SJCRH30 (cell line): Measurements from ENCODE around the gene HCN2. TPM values are rescaled to one million over a fixed set of nuclear protein-coding genes. Genes with fewer than 3 reads are reported as not detected.

Experiments used
- DNase-seq, 2 experiments: peaks; one replicate each; pipeline ENCODE4 v3.0.0-alpha.2; 2015 to 2020
- H3K27ac ChIP-seq: fragments of 250-450 bp; sonication (Bioruptor Pico); 2 replicates; pipeline ENCODE4 v1.5.1; 2020; ENCODE audit warnings: mild to moderate bottlenecking, moderate library complexity
- H3K27me3 ChIP-seq: fragments of 250-450 bp; sonication (Bioruptor Pico); 2 replicates; pipeline ENCODE4 v1.5.1; 2020; ENCODE audit warnings: mild to moderate bottlenecking, moderate library complexity
- H3K36me3 ChIP-seq: fragments of 250-450 bp; sonication (Bioruptor Pico); 2 replicates; pipeline ENCODE4 v1.5.1; 2020; ENCODE audit warnings: mild to moderate bottlenecking, moderate library complexity
- H3K4me1 ChIP-seq: fragments of 250-450 bp; sonication (Bioruptor Pico); 2 replicates; pipeline ENCODE4 v1.5.1; 2020; ENCODE audit warnings: mild to moderate bottlenecking, moderate library complexity
- H3K4me3 ChIP-seq: fragments of 250-450 bp; sonication (Bioruptor Pico); 2 replicates; pipeline ENCODE4 v1.5.1; 2020; ENCODE audit warnings: mild to moderate bottlenecking, moderate library complexity
- H3K9me3 ChIP-seq: fragments of 250-450 bp; sonication (Bioruptor Pico); replicated peaks from 2 replicates; pipeline ENCODE4 v1.5.1; 2020; ENCODE audit warnings: mild to moderate bottlenecking, moderate library complexity
- total RNA-seq: library from RNA; depleted of rRNA; stranded (reverse); fragments of >200 nt; shearing (Covaris generic); gene quantifications from 2 replicates; pipeline ENCODE4 v1.2.3, GENCODE V29; 2014

The HCN2 gene
- total RNA-seq, 1 experiment from 2014 or later: 0.14 TPM

DNA sequence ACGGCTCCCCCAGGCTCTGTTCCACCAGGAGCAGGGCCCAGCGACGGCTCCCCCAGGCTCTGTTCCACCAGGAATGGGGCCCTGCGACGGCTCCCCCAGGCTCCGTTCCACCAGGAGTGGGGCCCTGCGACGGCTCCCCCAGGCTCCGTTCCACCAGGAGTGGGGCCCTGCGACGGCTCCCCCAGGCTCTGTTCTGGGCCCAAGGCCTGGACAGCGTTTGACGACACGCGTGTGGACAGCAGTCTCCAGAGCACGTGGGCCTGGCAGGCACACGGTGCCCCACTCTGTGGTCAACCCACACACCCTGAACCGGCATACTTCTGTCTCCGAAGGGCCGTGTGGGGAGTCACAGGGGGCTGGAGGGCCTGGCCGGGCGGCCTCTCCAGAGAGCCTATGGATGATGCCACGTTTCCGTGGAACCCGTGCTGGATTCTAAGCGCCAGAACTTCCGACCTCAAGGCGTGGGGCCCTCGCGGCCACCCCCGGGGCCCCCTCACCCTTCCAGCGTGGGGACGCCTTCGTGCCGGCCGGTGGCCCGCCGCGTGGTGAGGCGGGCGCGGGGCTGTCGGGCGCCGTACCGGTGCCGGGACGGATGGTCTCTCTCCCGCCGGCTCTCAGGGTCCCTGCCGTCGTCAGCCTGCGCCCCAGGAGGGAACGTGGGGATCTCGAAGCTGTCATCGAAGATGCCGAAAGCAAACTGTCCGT lies 61.6 kb downstream of the HCN2 start:
- no peak overlapping the region for H3K27ac ChIP-seq
- H3K27me3 ChIP-seq: no peaks in the 10 kb centered on the region
- DNase-seq: no peak
- H3K36me3 ChIP-seq: peaks cover 36% of the 10 kb centered on the region
- H3K9me3 ChIP-seq: no peaks in the 10 kb centered on the region
- no peaks in the 10 kb centered on the region for H3K4me1 ChIP-seq
- no peak overlapping the region for H3K4me3 ChIP-seq

DNA sequence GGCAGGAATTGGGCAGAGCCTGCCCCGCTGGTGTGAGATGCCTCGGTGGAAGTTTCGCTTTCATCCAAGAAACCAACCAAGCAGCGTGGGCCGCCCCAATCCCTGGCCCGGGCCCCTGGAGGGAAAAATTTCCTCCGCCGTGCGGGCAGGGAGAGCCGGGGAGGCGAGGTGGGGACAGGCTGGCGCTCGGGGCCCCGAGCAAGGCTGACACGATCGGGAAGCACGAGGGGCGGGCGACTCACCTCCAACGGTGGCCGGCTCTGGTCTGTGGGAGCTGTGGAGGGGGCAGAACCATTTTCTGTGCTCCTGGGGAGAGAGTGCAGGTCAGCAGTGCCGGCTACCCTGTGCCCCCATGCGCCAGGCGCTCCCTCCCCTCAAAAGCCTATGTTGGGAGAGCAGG lies 62.3 kb downstream of the HCN2 start:
- H3K27ac ChIP-seq: no peak overlapping the region
- H3K9me3 ChIP-seq: no peaks in the 10 kb centered on the region
- H3K4me3 ChIP-seq: no peak overlapping the region
- H3K27me3 ChIP-seq: no peaks in the 10 kb centered on the region
- peaks cover 4% of the 10 kb centered on the region for H3K4me1 ChIP-seq
- no peak for DNase-seq
- peaks cover 35% of the 10 kb centered on the region for H3K36me3 ChIP-seq

- peaks cover 28% of the 10 kb centered on the region; the same call in 1 of the 2 replicates for H3K36me3 ChIP-seq
- H3K4me3 ChIP-seq: no peak overlapping the region
- H3K9me3 ChIP-seq: no peaks in the 10 kb centered on the region
- no peak for DNase-seq
- H3K27ac ChIP-seq: no peak overlapping the region
- peaks cover 10% of the 10 kb centered on the region for H3K4me1 ChIP-seq
- H3K27me3 ChIP-seq: no peaks in the 10 kb centered on the region
Measured at GRCh38 chr19:652467-653389, 63.0 kb downstream of the HCN2 start.

DNA sequence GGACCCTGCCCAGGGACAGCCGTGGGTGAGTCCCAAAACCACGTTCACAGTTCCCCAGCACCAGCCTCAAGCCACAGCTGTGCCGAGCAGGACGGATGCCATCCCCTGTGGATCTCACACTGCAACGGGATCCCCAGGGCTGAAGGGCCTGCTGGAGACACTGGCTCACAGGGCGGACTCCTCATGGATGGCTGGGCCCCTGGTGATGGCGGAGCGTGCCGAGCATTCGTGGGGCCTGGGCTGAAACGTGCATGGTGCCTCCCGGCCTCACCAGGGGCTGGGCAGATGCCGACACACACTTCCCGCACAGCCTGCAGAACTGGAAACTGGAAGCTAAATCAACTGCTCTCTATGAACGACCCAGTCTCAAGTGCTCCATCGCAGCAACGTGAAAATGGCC lies 63.7 kb downstream of the HCN2 start:
- DNase-seq: no peak
- Histone ChIP-seq H3K27ac (no peak overlapping the region), H3K36me3 (peaks cover 27% of the 10 kb centered on the region; the same call in 1 of the 2 replicates), H3K4me3 (no peak overlapping the region), H3K4me1 (peaks cover 10% of the 10 kb centered on the region), H3K9me3 (no peaks in the 10 kb centered on the region), H3K27me3 (no peaks in the 10 kb centered on the region)

- H3K4me3 ChIP-seq: no peak overlapping the region
- peaks cover 15% of the 10 kb centered on the region; the same call in 1 of the 2 replicates for H3K36me3 ChIP-seq
- peaks cover 10% of the 10 kb centered on the region for H3K4me1 ChIP-seq
- no peak overlapping the region for H3K27ac ChIP-seq
- no peak for DNase-seq
- no peaks in the 10 kb centered on the region for H3K27me3 ChIP-seq
- no peaks in the 10 kb centered on the region for H3K9me3 ChIP-seq
Measured at GRCh38 chr19:655691-656090, 66.0 kb downstream of the HCN2 start.

GRCh38 chr19:656751-657559 lies 67.3 kb downstream of the HCN2 start:
- Histone ChIP-seq H3K27ac (no peak overlapping the region), H3K4me1 (peaks cover 10% of the 10 kb centered on the region), H3K36me3 (peaks cover 13% of the 10 kb centered on the region; the same call in 1 of the 2 replicates), H3K27me3 (no peaks in the 10 kb centered on the region), H3K9me3 (no peaks in the 10 kb centered on the region), H3K4me3 (no peak overlapping the region)
- peak; percentile 49 to 52 for DNase-seq

DNA sequence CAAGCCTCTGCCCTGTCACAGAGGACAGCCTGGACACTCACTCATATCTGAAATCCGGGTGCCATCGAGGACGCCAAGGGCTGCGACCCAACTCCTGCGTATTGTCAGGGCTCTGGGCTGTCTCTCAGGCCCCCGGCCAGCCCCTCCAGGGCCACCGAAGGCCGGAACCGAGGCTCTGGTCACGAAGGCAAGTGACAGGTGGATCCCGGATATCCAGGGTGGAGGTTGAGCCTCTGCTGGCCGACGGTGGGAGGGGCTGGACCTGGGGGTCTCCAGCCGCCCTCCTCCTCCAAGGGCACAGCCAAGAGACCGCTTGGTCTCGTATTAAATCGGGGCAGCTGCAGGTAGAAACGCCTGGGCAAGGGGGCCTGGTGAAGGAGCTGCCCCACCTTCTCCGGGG lies 67.9 kb downstream of the HCN2 start:
- DNase-seq: no peak
- Histone ChIP-seq H3K9me3 (no peaks in the 10 kb centered on the region), H3K27me3 (no peaks in the 10 kb centered on the region), H3K4me3 (no peak overlapping the region), H3K36me3 (peaks cover 13% of the 10 kb centered on the region; the same call in 1 of the 2 replicates), H3K4me1 (peaks cover 10% of the 10 kb centered on the region), H3K27ac (no peak overlapping the region)

- H3K27me3 ChIP-seq: no peaks in the 10 kb centered on the region
- DNase-seq: no peak
- no peak overlapping the region for H3K4me3 ChIP-seq
- peaks cover 13% of the 10 kb centered on the region; the same call in 1 of the 2 replicates for H3K36me3 ChIP-seq
- peaks cover 10% of the 10 kb centered on the region for H3K4me1 ChIP-seq
- no peak overlapping the region for H3K27ac ChIP-seq
- no peaks in the 10 kb centered on the region for H3K9me3 ChIP-seq
Measured at GRCh38 chr19:658059-658839, 68.6 kb downstream of the HCN2 start.

DNA sequence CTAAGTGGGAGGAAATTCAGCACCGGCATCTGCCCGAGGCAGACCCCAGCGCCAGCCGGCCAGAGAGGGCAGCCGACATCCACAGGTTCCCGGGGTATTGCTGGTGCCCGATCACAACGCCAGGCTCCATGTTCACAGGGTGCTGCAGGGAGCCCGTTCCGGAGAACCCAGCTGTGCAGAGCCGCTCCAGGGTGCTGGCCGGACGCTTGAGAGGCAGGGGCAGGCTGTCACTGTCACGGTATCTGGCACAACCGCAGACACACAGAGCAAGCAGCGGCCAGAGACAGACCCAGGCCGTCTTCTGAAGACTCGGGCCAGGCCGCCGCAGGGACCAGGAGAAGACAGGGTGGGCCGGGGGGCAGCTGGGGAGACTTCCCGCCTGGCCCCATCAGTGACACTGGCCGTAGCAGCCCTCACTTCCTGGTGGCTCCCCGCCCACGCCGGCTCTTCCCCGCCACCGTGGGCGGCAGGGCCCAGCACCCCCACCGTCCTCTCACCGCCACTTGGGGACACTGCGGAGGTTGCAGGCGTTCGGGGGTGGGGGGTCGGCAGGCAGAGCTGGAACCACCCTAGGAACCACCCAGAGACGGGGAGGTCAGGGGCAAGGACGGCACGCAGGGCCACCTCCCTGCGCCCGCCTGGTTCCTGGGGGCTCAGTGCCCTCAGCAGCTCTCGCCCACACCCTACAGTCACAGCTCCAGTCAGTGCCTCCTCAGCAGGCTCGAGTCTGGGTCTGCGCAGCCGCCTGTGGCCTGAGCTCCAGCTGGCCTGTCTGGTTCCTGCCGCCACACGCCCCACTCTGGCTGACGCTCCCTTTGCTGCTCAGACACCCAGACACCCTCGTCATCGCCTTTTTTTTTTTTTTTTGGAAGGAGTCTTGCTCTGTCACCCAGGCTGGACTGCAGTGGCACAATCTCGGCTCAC lies 69.5 kb downstream of the HCN2 start:
- peaks cover 10% of the 10 kb centered on the region for H3K4me1 ChIP-seq

GRCh38 chr19:660793-661426 lies 71.2 kb downstream of the HCN2 start:
- Histone ChIP-seq H3K4me1 (peaks cover 10% of the 10 kb centered on the region), H3K4me3 (no peak overlapping the region), H3K27ac (no peak overlapping the region), H3K9me3 (no peaks in the 10 kb centered on the region), H3K36me3 (no peaks in the 10 kb centered on the region; the same call in 1 of the 2 replicates), H3K27me3 (no peaks in the 10 kb centered on the region)
- no peak for DNase-seq

More for the DNA sequence above, 69.5 kb downstream of the HCN2 start:
- Histone ChIP-seq H3K9me3 (no peaks in the 10 kb centered on the region), H3K4me3 (no peak overlapping the region), H3K27me3 (no peaks in the 10 kb centered on the region), H3K36me3 (peaks cover 7% of the 10 kb centered on the region; the same call in 1 of the 2 replicates), H3K27ac (no peak overlapping the region)
- DNase-seq: no peak

DNA sequence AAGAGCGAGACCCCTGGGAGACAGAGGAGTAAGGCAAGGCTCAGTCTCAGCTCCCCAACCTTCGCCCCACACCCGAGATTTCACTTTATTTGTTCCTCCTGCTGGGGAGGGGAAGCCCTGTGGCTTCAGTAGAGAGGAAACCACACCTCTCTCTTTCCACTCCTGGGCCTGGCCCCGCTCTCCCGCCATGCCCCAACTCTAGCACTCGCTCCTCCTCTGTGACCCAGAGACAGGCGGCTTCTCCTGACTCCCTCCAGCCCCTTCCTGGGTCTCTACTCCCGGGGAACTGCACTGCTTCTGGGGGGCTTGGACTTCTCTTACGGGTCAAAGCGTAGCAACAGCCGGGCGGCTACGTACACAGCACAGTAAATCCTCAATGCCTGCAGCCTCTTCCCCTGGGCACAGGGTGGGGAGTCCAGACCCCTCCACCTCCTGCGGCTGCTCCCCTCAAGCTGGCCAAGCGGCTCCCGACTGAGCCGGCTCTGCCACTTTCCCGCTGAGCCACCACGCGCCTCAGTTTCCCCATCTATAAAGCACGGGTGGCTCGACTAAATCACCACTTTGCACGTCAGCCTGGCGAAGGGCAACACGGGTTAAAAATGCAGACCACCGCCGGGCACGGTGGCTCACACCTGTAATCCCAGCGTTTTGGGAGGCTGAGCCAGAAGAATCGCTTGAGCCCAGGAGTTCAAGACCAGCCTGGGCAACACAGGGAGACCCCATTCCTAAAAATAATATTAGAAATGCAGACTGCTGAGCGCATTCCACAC lies 71.9 kb downstream of the HCN2 start:
- Histone ChIP-seq H3K36me3 (no peaks in the 10 kb centered on the region; the same call in 1 of the 2 replicates), H3K9me3 (no peaks in the 10 kb centered on the region), H3K4me1 (peaks cover 10% of the 10 kb centered on the region), H3K27ac (0 out of 2 replicates have a peak overlapping the region, but pooled peaks have one; percentile 38), H3K27me3 (no peaks in the 10 kb centered on the region), H3K4me3 (peak overlapping the region; percentile 96)
- no peak for DNase-seq
